B cell (primary cell): ENCODE results near the gene SPRY4. TPM values are rescaled to one million over a fixed set of nuclear protein-coding genes. Genes with fewer than 3 reads are reported as not detected.
"Not testable (repeated sequence)": the region's sequence is repeated elsewhere in the genome, so short reads cannot be mapped to it uniquely, and the experiment has no call there.

Experiments used
- ATAC-seq: fragments of 200-7000 bp; cut with Tn5 transposase; one replicate; pipeline ENCODE4 v1.10.0; 2021; ENCODE audit warnings: low read depth, mild to moderate bottlenecking, moderate number of reproducible peaks, moderate library complexity
- CTCF ChIA-PET: fragments of 350-600 bp; sonication (Branson Sonifier 250); formaldehyde crosslinking; loops from one replicate; lab custom pipeline; 2021; ENCODE audit warnings: antibody characterized with exemption, inconsistent platforms; lab: Charles Lee
- POLR2A ChIA-PET: fragments of 350-600 bp; sonication (Branson Sonifier 250); formaldehyde crosslinking; loops from one replicate; lab custom pipeline; 2021; ENCODE audit warnings: antibody characterized with exemption; lab: Charles Lee
- DNase-seq: peaks from one replicate; pipeline ENCODE4 v3.0.0; 2013
- H2AFZ ChIP-seq: 2 replicates; pipeline ENCODE4 v1.6.1; 2012; ENCODE audit warnings: mild to moderate bottlenecking, low read depth, low read length; ENCODE audit not compliant: insufficient read depth, poor library complexity, severe bottlenecking
- H3K27ac ChIP-seq, 2 donors: 1 replicate in 1 of 2; 2 replicates in 1 of 2; pipeline ENCODE4 v1.5.1; 2012 to 2013; ENCODE audit warnings: low read length in 2 of 2, mild to moderate bottlenecking in 2 of 2, moderate library complexity in 1 of 2
- H3K27me3 ChIP-seq, 4 experiments: fragments of 200-600 bp in 1 of 4; sonication (generic) in 1 of 4; replicated peaks in 1 of 4; 1 replicate in 2 of 4; 2 replicates in 2 of 4; pipeline versions ENCODE4 v1.6.1 to v1.7.0; 2013 to 2016; ENCODE audit warnings: low read length in 3 of 4, mild to moderate bottlenecking in 2 of 4, mixed read lengths in 1 of 4, moderate library complexity in 1 of 4; ENCODE audit not compliant: insufficient read depth in 4 of 4, control insufficient read depth in 3 of 4; ENCODE audit errors: control extremely low read depth in 1 of 4
- H3K36me3 ChIP-seq, 2 experiments: replicated peaks in 1 of 2; 1 replicate in 1 of 2; 2 replicates in 1 of 2; pipeline versions ENCODE4 v1.6.1 to v1.7.1; 2013; ENCODE audit warnings: low read length in 1 of 2; ENCODE audit not compliant: insufficient read depth in 2 of 2, control insufficient read depth in 1 of 2; ENCODE audit errors: control extremely low read depth in 1 of 2, extremely low read depth in 1 of 2
- H3K4me1 ChIP-seq, 2 donors: fragments of 200-600 bp in 1 of 2; sonication (generic) in 1 of 2; 1 replicate in 1 of 2; 2 replicates in 1 of 2; pipeline versions ENCODE4 v1.5.1 to v1.6.1; 2013 to 2017; ENCODE audit warnings: low read length in 2 of 2; ENCODE audit not compliant: control insufficient read depth in 2 of 2, insufficient read depth in 2 of 2
- H3K4me2 ChIP-seq: replicated peaks from 2 replicates; pipeline ENCODE3; 2012; ENCODE audit warnings: mild to moderate bottlenecking, low read depth, low read length; ENCODE audit not compliant: poor library complexity, severe bottlenecking
- H3K4me3 ChIP-seq, 5 experiments: fragments of 200-600 bp in 1 of 5; sonication (generic) in 1 of 5; 1 replicate in 3 of 5; 2 replicates in 2 of 5; pipeline versions ENCODE4 v1.5.1 to v1.7.0; 2011 to 2016; ENCODE audit warnings: low read length in 4 of 5, mild to moderate bottlenecking in 4 of 5, low read depth in 2 of 5, control low read depth in 1 of 5, moderate library complexity in 1 of 5; ENCODE audit not compliant: insufficient read depth in 1 of 5; ENCODE audit errors: control extremely low read depth in 1 of 5, extremely low read depth in 1 of 5
- H3K79me2 ChIP-seq: fragments of 200-600 bp; sonication (generic); one replicate; pipeline ENCODE4 v1.6.0; 2016; ENCODE audit warnings: low read length; ENCODE audit not compliant: control insufficient read depth, insufficient read depth
- H3K9ac ChIP-seq: fragments of 200-600 bp; sonication (generic); 2 replicates; pipeline ENCODE4 v1.6.1; 2017; ENCODE audit warnings: mild to moderate bottlenecking, low read length, moderate library complexity
- H3K9me3 ChIP-seq, 3 donors: one replicate each; pipeline versions ENCODE4 v1.6.1 to v1.7.1; 2013; ENCODE audit warnings: low read length in 2 of 3; ENCODE audit not compliant: control insufficient read depth in 2 of 3, insufficient read depth in 1 of 3; ENCODE audit errors: control extremely low read depth in 1 of 3
- H4K20me1 ChIP-seq: 2 replicates; pipeline ENCODE4 v1.6.0; 2012; ENCODE audit warnings: mild to moderate bottlenecking, low read length; ENCODE audit not compliant: insufficient read depth, control insufficient read depth, poor library complexity, severe bottlenecking
- H3K27ac Mint-ChIP-seq: one replicate; pipeline ENCODE4 v1.8.0; 2021; ENCODE audit warnings: mixed read lengths
- H3K27me3 Mint-ChIP-seq: one replicate; pipeline ENCODE4 v1.8.0; 2021; ENCODE audit warnings: mixed read lengths
- H3K4me1 Mint-ChIP-seq: one replicate; pipeline ENCODE4 v1.8.0; 2021; ENCODE audit warnings: mixed read lengths
- H3K4me3 Mint-ChIP-seq: one replicate; pipeline ENCODE4 v1.8.0; 2021; ENCODE audit warnings: mixed read lengths
- H3K9me3 Mint-ChIP-seq: one replicate; pipeline ENCODE4 v1.8.0; 2022; ENCODE audit warnings: mixed read lengths; ENCODE audit not compliant: insufficient read depth
- EZH2 ChIP-seq: IDR thresholded peaks from 2 replicates; pipeline ENCODE4 v1.6.1; 2012; ENCODE audit warnings: borderline replicate concordance, low read depth, mild to moderate bottlenecking, moderate library complexity, low read length; ENCODE audit not compliant: insufficient read depth, poor library complexity, severe bottlenecking
- WGBS: methylation state at CpG from one replicate; pipeline ENCODE4 v1.1.5; 2013; ENCODE audit warnings: missing lambda C conversion rate; ENCODE audit not compliant: insufficient coverage; 5-methylcytosine and 5-hydroxymethylcytosine counted together
- intact Hi-C: fragments of 100-400 bp; cut with micrococcal nuclease; formaldehyde crosslinking; loops from one replicate; pipeline ENCODE4 v1.10.0; 2022
- polyA plus RNA-seq: library from polyadenylated mRNA; depleted of rRNA; stranded (reverse); fragments of >200 nt; gene quantifications from 2 replicates; pipeline ENCODE4 v1.2.3, GENCODE V29; 2012
- total RNA-seq, 2 donors: library from RNA; stranded (reverse); fragments of 120-200 nt in 1 of 2; gene quantifications; 1 replicate in 1 of 2; 2 replicates in 1 of 2; pipeline versions ENCODE4 v1.2.3 to v1.2.4, GENCODE V29; 2013 to 2022
- TF ChIP-seq, protein P1 (sequence below): fragments of 200-600 bp; IDR thresholded peaks from one replicate; pipeline ENCODE4 v1.8.0; 2022; ENCODE audit warnings: antibody characterized with exemption, mild to moderate bottlenecking

The SPRY4 gene
- total and polyA plus RNA-seq, 2 donors (not counting 1 experiment from before 2014, with no cell fraction given): 0.06 TPM; not detected in 1

DNA sequence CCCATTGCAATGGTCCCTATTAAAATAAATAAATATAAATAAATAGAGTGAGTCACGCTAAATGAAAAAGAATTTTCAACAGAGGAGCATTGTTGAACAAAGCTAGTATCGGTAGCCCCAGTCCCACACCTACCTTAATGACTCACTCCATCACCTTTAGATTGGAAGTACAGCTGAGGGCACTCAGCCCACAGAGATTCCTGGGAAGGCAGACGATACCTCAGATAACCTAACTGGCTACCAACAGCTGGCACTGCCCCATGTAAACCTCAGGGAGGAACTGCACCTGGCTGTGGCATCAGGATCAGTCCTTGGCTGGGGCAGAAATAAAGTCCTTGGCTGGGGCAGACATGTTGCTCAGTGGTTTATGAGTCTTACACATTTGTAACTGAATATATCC, 49.3 kb downstream of the SPRY4 start:
- H3K36me3 ChIP-seq: no peaks in the 10 kb centered on the region
- Mint-ChIP-seq H3K9me3 (no peaks in the 10 kb centered on the region), H3K4me3 (no peak overlapping the region), H3K4me1 (no peaks in the 10 kb centered on the region), H3K27me3 (peaks cover 7% of the 10 kb centered on the region), H3K27ac (no peak overlapping the region)
- H3K9ac ChIP-seq: no peak overlapping the region
- no peak overlapping the region for H3K4me3 ChIP-seq
- WGBS: 0% methylated on average over 1 of the region's 3 CpGs
- no peak overlapping the region for H3K27ac ChIP-seq
- H3K9me3 ChIP-seq: no peaks in the 10 kb centered on the region
- TF ChIP-seq, protein P1, sequence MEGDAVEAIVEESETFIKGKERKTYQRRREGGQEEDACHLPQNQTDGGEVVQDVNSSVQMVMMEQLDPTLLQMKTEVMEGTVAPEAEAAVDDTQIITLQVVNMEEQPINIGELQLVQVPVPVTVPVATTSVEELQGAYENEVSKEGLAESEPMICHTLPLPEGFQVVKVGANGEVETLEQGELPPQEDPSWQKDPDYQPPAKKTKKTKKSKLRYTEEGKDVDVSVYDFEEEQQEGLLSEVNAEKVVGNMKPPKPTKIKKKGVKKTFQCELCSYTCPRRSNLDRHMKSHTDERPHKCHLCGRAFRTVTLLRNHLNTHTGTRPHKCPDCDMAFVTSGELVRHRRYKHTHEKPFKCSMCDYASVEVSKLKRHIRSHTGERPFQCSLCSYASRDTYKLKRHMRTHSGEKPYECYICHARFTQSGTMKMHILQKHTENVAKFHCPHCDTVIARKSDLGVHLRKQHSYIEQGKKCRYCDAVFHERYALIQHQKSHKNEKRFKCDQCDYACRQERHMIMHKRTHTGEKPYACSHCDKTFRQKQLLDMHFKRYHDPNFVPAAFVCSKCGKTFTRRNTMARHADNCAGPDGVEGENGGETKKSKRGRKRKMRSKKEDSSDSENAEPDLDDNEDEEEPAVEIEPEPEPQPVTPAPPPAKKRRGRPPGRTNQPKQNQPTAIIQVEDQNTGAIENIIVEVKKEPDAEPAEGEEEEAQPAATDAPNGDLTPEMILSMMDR: no peak
- TF ChIP-seq EZH2: no peak
- no peaks in the 10 kb centered on the region for H4K20me1 ChIP-seq
- no peak overlapping the region for H3K4me2 ChIP-seq
- no peaks in the 10 kb centered on the region for H3K27me3 ChIP-seq
- no peak for DNase-seq
- no peaks in the 10 kb centered on the region for H3K79me2 ChIP-seq
- CTCF ChIA-PET: no interaction called here
- no peak overlapping the region for H2AFZ ChIP-seq
- no peaks in the 10 kb centered on the region for H3K4me1 ChIP-seq
- ATAC-seq: no peak
- intact Hi-C loops: no loop called here
- POLR2A ChIA-PET: no interaction called here

DNA sequence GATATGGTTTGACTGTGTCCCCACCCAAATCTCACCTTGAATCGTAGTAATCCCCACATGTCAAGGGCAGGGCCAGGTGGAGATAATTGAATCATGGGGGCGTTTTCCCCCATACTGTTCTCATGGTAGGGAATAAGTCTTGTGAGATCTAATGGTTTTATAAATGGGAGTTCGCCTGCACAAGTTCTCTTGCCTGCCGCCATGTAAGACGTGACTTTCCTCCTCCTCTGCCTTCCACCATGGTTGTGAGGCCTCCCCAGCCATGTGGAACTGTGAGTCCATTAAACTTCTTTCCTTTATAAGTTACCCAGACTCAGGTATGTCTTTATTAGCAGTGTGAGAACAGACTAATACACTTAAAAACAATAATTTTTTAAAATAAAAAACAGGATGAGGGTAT, 52.2 kb downstream of the SPRY4 start:
- H3K27me3 ChIP-seq, POLR2A ChIA-PET, H3K9me3 ChIP-seq, H3K79me2 ChIP-seq, H2AFZ ChIP-seq, H3K27ac ChIP-seq, DNase-seq, intact Hi-C loops, H4K20me1 ChIP-seq, H3K9ac ChIP-seq, H3K4me2 ChIP-seq, H3K9me3 Mint-ChIP-seq, H3K4me3 ChIP-seq, H3K4me1 ChIP-seq, ATAC-seq, CTCF ChIA-PET, H3K27me3 Mint-ChIP-seq, H3K36me3 ChIP-seq, H3K4me1 Mint-ChIP-seq, H3K4me3 Mint-ChIP-seq, H3K27ac Mint-ChIP-seq: not testable (repeated sequence)
- no CpG with 5 or more reads among the region's 5 CpGs for WGBS

DNA sequence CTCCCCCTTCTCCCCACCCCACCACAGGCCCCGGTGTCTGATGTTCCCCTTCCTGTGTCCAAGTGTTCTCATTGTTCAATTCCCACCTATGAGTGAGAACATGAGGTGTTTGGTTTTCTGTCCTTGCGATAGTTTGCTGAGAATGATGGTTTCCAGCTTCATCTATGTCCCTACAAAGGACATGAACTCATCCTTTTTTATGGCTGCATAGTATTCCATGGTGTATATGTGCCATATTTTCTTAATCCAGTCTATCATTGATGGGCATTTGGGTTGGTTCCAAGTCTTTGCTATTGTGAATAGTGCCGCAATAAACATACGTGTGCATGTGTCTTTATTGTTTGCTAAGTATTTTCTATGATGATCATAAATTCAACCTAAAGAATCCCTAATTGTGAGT, 60.7 kb downstream of the SPRY4 start:
- POLR2A ChIA-PET, H3K9me3 Mint-ChIP-seq, H3K4me1 ChIP-seq, H3K27me3 ChIP-seq, H3K4me2 ChIP-seq, DNase-seq, H3K4me3 ChIP-seq, intact Hi-C loops, H3K36me3 ChIP-seq, CTCF ChIA-PET, H4K20me1 ChIP-seq, H3K27ac ChIP-seq, H3K27ac Mint-ChIP-seq, H3K79me2 ChIP-seq, H3K27me3 Mint-ChIP-seq, H3K4me1 Mint-ChIP-seq, H3K4me3 Mint-ChIP-seq, ATAC-seq, H2AFZ ChIP-seq, H3K9ac ChIP-seq: not testable (repeated sequence)
- peaks cover 0 to 15% (median 0%) of the 10 kb centered on the region in 3 donors for H3K9me3 ChIP-seq
- no CpG with 5 or more reads among the region's 4 CpGs for WGBS
